ENCODE results near the gene TBX19.

The TBX19 gene

GRCh38 chr1:168285521-168285790, 4.8 kb downstream of the TBX19 start:
- no peak for DNase-seq

GRCh38 chr1:168285971-168286927, 5.6 kb downstream of the TBX19 start:
- no peak for DNase-seq

GRCh38 chr1:168287237-168287664, 6.6 kb downstream of the TBX19 start:
- peak; percentile 85 for DNase-seq

GRCh38 chr1:168288311-168289052, 7.8 kb downstream of the TBX19 start:
- no peak for DNase-seq

DNA sequence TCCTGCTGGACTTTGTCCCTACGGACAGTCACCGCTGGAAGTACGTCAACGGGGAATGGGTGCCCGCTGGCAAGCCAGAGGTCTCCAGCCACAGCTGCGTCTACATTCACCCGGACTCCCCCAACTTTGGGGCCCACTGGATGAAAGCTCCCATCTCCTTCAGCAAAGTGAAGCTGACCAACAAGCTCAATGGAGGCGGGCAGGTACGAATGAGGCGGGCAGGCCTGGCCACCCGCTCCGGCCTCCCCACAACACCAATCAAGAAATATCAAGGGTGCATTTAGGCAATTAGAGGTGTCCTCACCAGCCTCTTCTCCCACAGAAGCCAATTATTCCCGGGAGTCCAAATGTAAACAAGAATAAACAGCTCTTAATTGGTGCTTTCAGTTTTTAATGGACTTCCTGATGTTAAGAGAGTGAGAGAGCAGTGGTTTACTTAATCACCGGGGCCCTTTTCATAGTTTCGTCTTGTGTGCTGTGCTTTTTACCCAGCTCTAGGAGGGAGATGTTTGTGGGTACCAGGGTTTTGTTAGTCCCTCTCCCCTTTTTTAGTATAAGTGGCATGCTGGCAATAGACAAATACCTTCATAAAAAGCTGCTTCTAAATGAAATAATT, 10.7 kb downstream of the TBX19 start:
- DNase-seq, result no peak

DNA sequence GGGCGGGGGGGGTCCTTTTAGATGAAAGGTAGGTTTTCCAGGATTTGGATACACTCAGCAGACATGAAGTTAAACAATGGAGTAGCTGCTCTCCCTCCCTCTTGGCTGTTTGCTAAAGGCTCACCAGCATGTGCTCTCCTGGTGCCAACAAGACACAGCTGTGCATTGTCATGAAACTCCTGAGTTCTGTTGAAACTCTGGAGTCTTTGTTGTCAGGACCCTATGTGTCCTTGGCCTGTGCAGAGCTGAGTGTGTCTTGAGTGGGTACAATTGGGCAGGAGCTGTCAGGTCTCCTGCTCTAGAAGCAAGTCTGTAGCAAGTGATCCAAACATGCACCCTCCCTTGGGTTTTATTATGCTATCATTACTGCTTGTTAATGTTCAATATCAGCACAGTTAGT, 12.7 kb downstream of the TBX19 start:
- DNase-seq, result no peak

GRCh38 chr1:168295411-168296114, 14.9 kb downstream of the TBX19 start:
- no peak for DNase-seq

- DNase-seq, result no peak
Observed at GRCh38 chr1:168297019-168297730, 16.5 kb downstream of the TBX19 start.

DNA sequence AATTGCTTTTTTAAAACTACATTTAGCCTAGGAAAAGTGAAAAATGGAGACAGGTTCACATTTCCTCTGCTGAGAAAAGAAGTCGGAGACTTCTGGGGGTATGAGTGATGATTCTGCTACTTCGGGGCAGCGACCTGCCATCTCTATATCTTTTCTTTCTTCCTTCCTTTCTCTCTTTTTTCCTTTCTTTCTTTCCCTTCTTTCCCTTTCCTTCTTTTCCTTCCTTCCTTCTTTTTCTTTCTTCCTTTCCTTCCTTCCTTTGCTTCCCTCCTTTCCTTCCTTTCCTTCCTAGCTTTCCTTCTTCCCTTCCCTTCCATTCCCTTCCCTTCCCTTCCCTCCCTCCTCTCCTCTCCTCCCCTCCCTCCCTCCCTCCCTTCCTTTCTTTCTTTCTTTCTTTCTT, 17.8 kb downstream of the TBX19 start:
- DNase-seq, result no peak

DNA sequence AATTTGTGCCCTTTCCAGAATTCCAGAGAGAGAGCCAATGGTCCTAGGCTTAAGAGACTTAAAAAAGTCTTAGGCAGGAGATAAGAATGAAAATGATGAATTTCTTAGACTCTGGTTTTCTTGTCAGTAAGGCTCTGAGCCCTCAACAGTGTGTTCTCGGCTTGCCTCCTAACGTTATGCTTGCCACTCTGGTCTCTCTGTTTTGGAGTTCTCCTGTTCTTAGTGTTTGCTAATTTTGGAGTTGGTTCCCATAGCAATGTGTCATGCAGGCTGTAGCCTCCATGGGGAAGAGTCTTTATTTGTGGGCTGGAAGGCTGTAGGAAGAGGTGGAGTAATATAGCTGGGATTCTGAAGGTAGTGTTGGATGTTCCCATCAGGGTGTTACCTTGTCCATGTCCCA, 19.9 kb downstream of the TBX19 start:
- no peak for DNase-seq

GRCh38 chr1:168301664-168302320, 21.1 kb downstream of the TBX19 start:
- no peak for DNase-seq

- no peak for DNase-seq
Observed at GRCh38 chr1:168303716-168304540, 23.3 kb downstream of the TBX19 start.

DNA sequence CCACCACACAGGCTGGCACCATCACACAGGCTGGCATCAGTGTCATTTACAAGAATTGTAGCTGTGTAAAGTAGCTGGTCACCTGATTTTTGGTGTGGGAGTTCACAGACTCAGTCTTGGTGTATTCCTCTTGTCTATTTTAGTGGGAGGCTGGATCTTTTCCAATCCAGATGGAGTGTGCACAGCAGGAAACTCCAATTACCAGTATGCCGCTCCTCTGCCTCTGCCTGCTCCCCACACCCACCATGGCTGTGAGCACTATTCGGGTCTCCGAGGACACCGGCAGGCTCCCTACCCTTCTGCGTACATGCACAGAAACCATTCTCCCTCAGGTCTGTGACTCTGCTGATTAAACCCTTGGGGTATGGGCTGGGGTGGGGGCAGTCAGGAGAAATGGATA, 24.2 kb downstream of the TBX19 start:
- DNase-seq, result no peak

- peak; percentile 14 for DNase-seq
Observed at GRCh38 chr1:168312718-168313604, 32.3 kb downstream of the TBX19 start.

GRCh38 chr1:168316142-168316541, 35.5 kb downstream of the TBX19 start:
- DNase-seq, result no peak

- DNase-seq, result no peak
Observed at GRCh38 chr1:168317309-168317708, 36.6 kb downstream of the TBX19 start.

DNA sequence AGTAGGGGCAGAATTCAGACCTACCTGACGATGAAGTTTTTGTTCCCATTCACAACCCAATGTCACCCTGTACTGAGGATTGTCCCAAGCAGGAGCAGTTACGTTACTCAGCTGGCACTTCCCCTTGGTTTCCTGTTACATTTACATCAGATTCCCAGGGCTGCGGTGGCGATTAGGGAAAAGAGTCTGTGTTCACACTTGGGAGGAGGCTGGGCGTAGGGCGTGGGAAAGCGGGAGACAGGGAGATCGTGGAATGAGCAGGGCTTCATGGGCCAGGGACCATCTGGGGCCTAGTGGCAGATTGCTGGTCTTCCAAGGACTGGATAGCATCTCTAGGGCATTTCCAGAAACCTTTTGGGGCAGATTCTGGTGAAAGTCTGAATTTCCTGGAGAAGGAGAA, 39.0 kb downstream of the TBX19 start:
- DNase-seq, result no peak

GRCh38 chr1:168320149-168320548, 39.5 kb downstream of the TBX19 start:
- no peak for DNase-seq

DNA sequence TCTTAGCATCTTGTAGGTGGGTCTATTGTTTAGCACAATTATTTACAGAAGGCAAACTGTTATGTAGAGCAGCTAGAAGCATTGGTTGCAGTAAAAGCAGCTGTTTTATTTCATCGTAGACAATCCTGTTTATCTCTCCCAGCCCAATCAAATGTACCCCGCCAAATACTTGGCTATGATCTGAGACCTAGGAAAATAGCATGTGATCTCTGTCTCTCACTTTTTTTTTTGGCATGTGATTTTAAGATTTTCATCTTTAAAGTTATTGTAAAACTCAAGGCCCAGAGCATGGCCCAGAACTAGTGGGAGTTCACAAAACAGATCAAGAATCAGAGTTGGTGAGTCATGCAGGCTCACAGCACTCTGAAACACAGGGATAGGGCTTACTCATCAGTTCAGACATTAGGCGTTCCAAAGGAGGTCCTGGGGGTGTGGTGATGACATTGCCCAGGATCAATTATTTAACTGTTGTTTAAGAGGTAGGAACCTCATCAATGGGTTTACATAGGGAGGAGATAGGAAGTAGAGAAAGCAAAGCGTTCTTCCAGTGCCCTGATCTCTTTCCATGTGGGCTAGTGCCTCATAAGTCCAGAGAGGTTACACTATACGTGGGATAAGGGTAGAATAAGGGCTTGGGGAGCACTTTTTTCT, 40.2 kb downstream of the TBX19 start:
- DNase-seq, result no peak
